ENCODE data around the gene CTTNBP2.
A peak's percentile ranks its signal among the peaks of the same experiment; 100 is the strongest.

CTTNBP2 gene

GRCh38 chr7:117686311-117686935, 186.8 kb downstream of the CTTNBP2 start:
- H3K9me3 Mint-ChIP-seq = no peaks in the 10 kb centered on the region
- H3K4me1 Mint-ChIP-seq = peaks cover 14% of the 10 kb centered on the region
- H3K27me3 Mint-ChIP-seq (ENCODE audit: low read depth) = no peaks in the 10 kb centered on the region
- H3K27ac Mint-ChIP-seq = no peak overlapping the region
- H3K4me3 Mint-ChIP-seq = no peak overlapping the region
- no peak for TF ChIP-seq CTCF (IDR thresholded peaks at IDR 0.05; ENCODE audit: unreplicated experiment in 3 of 3)
- no peaks in the 10 kb centered on the region for H3K36me3 Mint-ChIP-seq (ENCODE audit: low read depth)

- Mint-ChIP-seq H3K27ac (peak overlapping the region in 2 of 3 experiments; percentile 0 to 59), H3K27me3 (ENCODE audit: low read depth) (no peaks in the 10 kb centered on the region), H3K9me3 (no peaks in the 10 kb centered on the region), H3K36me3 (ENCODE audit: low read depth) (no peaks in the 10 kb centered on the region), H3K4me3 (no peak overlapping the region), H3K4me1 (peaks cover 14% of the 10 kb centered on the region)
- TF ChIP-seq CTCF (IDR thresholded peaks at IDR 0.05; ENCODE audit: unreplicated experiment in 3 of 3) = no peak
Measured at GRCh38 chr7:117685795-117686194, 187.4 kb downstream of the CTTNBP2 start.

- H3K4me1 Mint-ChIP-seq = peaks cover 14% of the 10 kb centered on the region
- no peak overlapping the region for H3K4me3 Mint-ChIP-seq
- no peaks in the 10 kb centered on the region for H3K36me3 Mint-ChIP-seq (ENCODE audit: low read depth)
- no peaks in the 10 kb centered on the region for H3K9me3 Mint-ChIP-seq
- no peak overlapping the region for H3K27ac Mint-ChIP-seq
- no peak for TF ChIP-seq CTCF (IDR thresholded peaks at IDR 0.05; ENCODE audit: unreplicated experiment in 3 of 3)
- no peaks in the 10 kb centered on the region for H3K27me3 Mint-ChIP-seq (ENCODE audit: low read depth)
Measured at GRCh38 chr7:117683430-117684175, 189.6 kb downstream of the CTTNBP2 start.

- Mint-ChIP-seq H3K27me3 (ENCODE audit: low read depth) (no peaks in the 10 kb centered on the region), H3K9me3 (no peaks in the 10 kb centered on the region), H3K4me1 (peaks cover 14% of the 10 kb centered on the region), H3K27ac (no peak overlapping the region), H3K36me3 (ENCODE audit: low read depth) (no peaks in the 10 kb centered on the region), H3K4me3 (no peak overlapping the region)
- TF ChIP-seq CTCF (IDR thresholded peaks at IDR 0.05; ENCODE audit: unreplicated experiment in 3 of 3) = no peak
Measured at GRCh38 chr7:117682681-117683385, 190.4 kb downstream of the CTTNBP2 start.

GRCh38 chr7:117679120-117679519, 194.1 kb downstream of the CTTNBP2 start:
- Mint-ChIP-seq H3K27me3 (ENCODE audit: low read depth) (no peaks in the 10 kb centered on the region), H3K36me3 (ENCODE audit: low read depth) (no peaks in the 10 kb centered on the region), H3K4me1 (peaks cover 12% of the 10 kb centered on the region), H3K27ac (no peak overlapping the region), H3K9me3 (no peaks in the 10 kb centered on the region), H3K4me3 (no peak overlapping the region)
- TF ChIP-seq CTCF (IDR thresholded peaks at IDR 0.05; ENCODE audit: unreplicated experiment in 3 of 3) = no peak

Data from nephron (organoid).